ENCODE measurements around the gene DACH1.
A peak's percentile ranks its signal among the peaks of the same experiment; 100 is the strongest.

The DACH1 gene

DNA sequence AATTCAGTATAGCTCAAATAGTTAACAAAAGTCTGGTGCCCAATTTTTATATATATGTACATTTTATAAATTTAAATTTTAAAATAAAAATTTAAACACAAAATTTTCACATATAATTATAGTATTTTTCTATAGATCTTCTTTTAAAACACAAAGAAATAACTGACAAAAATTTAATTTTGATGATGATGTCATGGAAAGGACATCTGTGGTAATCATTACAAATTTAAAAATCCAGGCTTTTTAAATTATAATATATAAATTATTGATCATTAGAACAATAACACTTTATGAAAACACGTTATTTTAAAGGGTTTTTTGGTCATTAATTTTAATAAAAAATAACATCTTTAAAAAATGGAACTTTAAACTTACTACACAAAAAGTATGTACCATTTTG is 381.1 kb downstream of the DACH1 start:
- TF ChIP-seq MYC (IDR thresholded peaks at IDR 0.05; ENCODE audit: low read depth, low read length), result no peak
- TF ChIP-seq, protein P1, sequence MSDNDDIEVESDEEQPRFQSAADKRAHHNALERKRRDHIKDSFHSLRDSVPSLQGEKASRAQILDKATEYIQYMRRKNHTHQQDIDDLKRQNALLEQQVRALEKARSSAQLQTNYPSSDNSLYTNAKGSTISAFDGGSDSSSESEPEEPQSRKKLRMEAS (IDR thresholded peaks at IDR 0.05; ENCODE audit: low read depth, low read length), result no peak
- H3K4me3 ChIP-seq (ENCODE audit: low read depth, low read length), result no peak overlapping the region
- no peak for DNase-seq (ENCODE audit: low read depth)

DNA sequence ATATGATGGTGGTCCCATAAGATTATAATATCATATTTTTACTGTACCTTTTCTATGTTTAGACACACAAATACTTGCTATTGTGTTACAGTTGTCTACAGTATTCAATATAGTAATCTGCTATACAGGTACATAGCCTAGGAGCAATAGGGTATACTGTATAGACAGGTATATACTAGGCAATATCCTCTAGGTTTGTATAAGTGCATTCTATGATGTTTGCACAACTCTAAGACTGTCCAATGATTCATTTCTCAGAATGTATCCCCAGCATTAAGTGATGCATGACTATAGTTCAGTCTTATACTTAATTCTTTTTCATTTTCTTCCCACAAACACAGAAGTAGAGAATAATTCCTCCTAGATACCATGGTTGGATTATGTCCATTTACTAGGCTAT is 383.3 kb downstream of the DACH1 start:
- TF ChIP-seq MYC (IDR thresholded peaks at IDR 0.05; ENCODE audit: low read depth, low read length) (no peak), CTCF (IDR thresholded peaks at IDR 0.05; ENCODE audit: low read depth, low read length) (no peak), POLR2A (IDR thresholded peaks at IDR 0.05; ENCODE audit: extremely low read depth, insufficient read length) (no peak)
- TF ChIP-seq, protein P1 (IDR thresholded peaks at IDR 0.05; ENCODE audit: low read depth, low read length), result no peak

DNA sequence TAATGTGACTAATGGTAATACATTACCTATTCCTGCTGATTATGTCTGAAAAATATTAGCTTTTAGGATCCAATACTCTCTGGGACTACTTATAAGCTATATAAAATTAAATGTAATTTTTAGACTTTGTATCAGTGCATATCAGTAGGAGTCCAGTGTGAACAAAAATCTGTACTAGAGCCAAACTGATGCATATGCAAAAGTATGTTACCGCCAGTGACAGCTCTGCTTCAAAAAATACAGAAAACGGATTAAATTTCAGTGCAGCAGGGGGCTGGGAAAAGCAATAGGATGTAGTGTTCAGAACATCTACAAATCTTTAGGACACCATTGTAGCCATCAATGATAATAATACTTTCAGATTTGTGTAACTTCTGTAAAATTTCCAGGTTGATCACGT is 385.5 kb downstream of the DACH1 start:
- TF ChIP-seq CTCF (IDR thresholded peaks at IDR 0.05; ENCODE audit: low read depth, low read length) (no peak), POLR2A (IDR thresholded peaks at IDR 0.05; ENCODE audit: extremely low read depth, insufficient read length) (no peak), MYC (IDR thresholded peaks at IDR 0.05; ENCODE audit: low read depth, low read length) (no peak)
- TF ChIP-seq, protein P1 (IDR thresholded peaks at IDR 0.05; ENCODE audit: low read depth, low read length), result no peak
- H3K4me3 ChIP-seq (ENCODE audit: low read depth, low read length), result no peak overlapping the region
- DNase-seq (ENCODE audit: low read depth), result no peak

More for the DNA sequence above, 383.3 kb downstream of the DACH1 start:
- DNase-seq (ENCODE audit: low read depth), result no peak
- no peak overlapping the region for H3K4me3 ChIP-seq (ENCODE audit: low read depth, low read length)

- TF ChIP-seq, protein P1 (IDR thresholded peaks at IDR 0.05; ENCODE audit: low read depth, low read length), result no peak
- TF ChIP-seq POLR2A (IDR thresholded peaks at IDR 0.05; ENCODE audit: extremely low read depth, insufficient read length) (no peak), MYC (IDR thresholded peaks at IDR 0.05; ENCODE audit: low read depth, low read length) (no peak), CTCF (IDR thresholded peaks at IDR 0.05; ENCODE audit: low read depth, low read length) (no peak)
- no peak overlapping the region for H3K4me3 ChIP-seq (ENCODE audit: low read depth, low read length)
- no peak for DNase-seq (ENCODE audit: low read depth)
Observed at GRCh38 chr13:71481046-71481445, 386.0 kb downstream of the DACH1 start.

DNA sequence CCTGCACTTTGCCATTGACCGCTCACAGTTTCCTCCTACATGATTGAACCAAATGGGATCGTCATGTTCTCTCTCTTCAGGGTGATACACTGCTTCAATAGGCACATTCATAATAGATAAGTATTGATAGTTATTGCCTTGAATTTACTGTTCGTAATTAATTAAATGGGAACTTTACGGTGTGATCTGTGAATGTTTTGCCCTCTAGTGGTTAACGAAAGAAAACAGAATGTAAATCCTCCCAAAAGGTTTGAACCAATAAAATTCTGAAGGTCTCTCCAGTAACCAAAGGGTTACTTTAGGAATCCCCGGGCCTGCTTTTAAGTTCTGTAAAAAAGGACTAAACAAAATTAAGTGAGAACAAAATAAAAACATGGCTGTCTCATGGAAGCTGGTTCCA is 389.3 kb downstream of the DACH1 start:
- no peak overlapping the region for H3K4me3 ChIP-seq (ENCODE audit: low read depth, low read length)
- DNase-seq (ENCODE audit: low read depth), result no peak
- TF ChIP-seq CTCF (IDR thresholded peaks at IDR 0.05; ENCODE audit: low read depth, low read length) (peak; percentile 31), MYC (IDR thresholded peaks at IDR 0.05; ENCODE audit: low read depth, low read length) (no peak)
- TF ChIP-seq, protein P1 (IDR thresholded peaks at IDR 0.05; ENCODE audit: low read depth, low read length), result no peak

GRCh38 chr13:71474936-71475335 is 392.1 kb downstream of the DACH1 start:
- no peak for DNase-seq (ENCODE audit: low read depth)
- TF ChIP-seq CTCF (IDR thresholded peaks at IDR 0.05; ENCODE audit: low read depth, low read length), result no peak
- H3K4me3 ChIP-seq (ENCODE audit: low read depth, low read length), result no peak overlapping the region

Data from NB4 (cell line).